SH-SY5Y (cell line): ENCODE measurements around the gene KDM1A.

ENCODE experiments used
- GATA2 ChIP-seq: IDR thresholded peaks from 2 replicates; pipeline ENCODE4 v1.6.1; 2011; ENCODE audit warnings: mild to moderate bottlenecking, low read depth, low read length
- GATA3 ChIP-seq: IDR thresholded peaks from 2 replicates; pipeline ENCODE4 v1.6.1; 2011; ENCODE audit warnings: low read depth, mild to moderate bottlenecking, low read length, moderate library complexity

The KDM1A gene

GRCh38 chr1:23013657-23014056 is 5.6 kb upstream of the KDM1A start:
- no peak for TF ChIP-seq GATA2
- no peak for TF ChIP-seq GATA3

DNA sequence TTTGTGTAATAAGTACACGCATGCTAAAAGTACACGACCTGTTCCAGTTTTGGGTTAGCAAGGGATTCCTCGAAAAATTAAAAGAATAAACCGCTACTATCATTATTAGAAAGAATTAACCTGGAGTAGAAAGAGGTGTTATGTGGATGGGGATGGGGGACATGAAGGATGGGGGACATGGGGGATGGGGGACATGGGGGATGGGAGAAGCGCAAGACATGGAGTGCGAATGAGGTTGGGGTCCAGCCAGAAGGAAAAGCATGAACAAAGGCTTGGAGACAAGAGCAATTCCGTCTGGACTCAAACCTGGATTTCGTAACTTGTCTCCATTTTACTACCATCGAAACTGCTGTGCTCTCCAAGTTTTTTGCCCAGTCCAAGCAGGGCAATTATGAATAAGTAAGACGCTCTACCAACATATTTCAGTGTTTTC is 591 bp upstream of the KDM1A start:
- no peak for TF ChIP-seq GATA2
- no peak for TF ChIP-seq GATA3

- no peak for TF ChIP-seq GATA3
- no peak for TF ChIP-seq GATA2
Observed at GRCh38 chr1:23019863-23020625, 776 bp downstream of the KDM1A start.

DNA sequence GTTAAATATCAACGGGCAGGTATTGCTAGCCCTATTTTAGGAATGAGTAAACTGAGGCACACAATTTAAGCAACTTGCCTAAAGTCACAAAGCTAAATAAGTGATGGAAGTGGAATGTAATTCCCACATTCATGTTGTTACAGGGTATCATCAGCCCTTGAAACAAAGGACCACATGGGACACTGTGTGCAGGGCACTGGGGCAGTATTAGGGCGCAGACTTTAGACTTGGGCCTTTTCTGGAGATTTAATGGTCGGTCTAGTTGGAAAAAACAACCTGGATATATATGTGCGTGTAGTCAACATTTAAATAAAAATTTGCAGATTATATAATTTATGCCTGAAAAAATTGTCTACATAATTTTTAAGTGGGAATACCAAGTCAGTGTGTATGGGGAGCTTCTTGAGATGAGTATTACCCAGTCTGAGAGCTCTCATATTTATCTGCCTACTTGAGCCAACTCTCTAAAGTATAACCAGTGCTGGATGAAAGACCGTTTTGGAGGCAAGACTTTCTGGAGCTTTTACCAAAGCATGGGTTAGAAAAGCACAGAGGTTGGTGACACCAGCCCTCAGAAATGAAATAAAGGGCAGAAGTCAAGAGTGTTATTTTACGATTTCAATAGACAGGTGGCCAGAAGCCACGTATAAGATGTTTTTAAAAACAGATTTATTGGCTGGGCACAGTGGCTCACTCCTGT is 1.6 kb downstream of the KDM1A start:
- no peak for TF ChIP-seq GATA2
- no peak for TF ChIP-seq GATA3

DNA sequence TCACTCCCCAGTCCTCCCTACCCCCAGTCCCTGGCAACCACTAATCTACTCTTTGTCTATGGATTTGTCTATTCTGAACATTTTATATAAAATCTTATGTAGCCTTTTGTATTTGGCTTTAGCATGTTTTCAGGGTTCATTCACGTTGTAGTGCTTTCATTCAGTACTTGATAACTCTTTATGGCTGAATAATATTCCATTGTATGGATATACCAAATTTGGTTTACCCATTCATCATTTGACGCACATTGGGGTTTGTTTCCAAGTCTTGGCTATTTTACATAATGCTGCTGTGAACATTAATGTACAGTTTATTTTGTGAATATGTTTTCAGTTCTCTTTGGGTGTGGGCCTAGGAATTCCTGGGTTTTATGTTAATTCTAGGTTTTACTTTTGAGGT is 2.6 kb downstream of the KDM1A start:
- no peak for TF ChIP-seq GATA2
- no peak for TF ChIP-seq GATA3

DNA sequence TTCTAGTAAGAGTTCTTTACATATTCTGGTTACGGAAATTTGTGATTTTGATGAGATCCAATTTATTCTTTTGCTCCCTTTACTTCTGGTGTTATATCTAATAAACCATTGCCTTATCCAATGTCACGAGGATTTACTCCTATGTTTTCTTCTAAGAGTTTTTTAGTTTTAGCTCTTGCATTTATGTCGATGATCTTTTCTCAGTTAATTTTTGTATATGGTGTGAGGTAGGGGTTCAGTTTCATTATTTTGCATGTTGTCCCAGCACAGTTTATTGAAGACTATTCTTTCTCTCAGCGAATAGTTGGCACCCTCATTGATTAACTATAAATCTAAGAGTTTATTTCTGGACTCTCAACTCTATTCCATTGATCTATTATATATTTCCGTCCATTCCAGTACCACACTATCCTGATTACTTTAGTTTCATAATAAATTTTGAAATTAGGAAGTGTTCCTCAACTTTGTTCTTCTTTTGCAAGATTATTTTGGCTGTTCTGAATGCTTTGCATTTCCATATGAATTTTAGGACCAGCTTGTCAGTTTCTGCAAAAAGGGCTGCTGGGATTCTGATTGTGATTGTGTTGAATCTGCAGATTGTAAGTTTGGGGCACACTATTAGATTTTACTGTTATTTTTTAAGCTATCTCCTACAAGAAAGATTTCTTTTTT is 4.0 kb downstream of the KDM1A start:
- TF ChIP-seq GATA2 (no peak), GATA3 (no peak)

DNA sequence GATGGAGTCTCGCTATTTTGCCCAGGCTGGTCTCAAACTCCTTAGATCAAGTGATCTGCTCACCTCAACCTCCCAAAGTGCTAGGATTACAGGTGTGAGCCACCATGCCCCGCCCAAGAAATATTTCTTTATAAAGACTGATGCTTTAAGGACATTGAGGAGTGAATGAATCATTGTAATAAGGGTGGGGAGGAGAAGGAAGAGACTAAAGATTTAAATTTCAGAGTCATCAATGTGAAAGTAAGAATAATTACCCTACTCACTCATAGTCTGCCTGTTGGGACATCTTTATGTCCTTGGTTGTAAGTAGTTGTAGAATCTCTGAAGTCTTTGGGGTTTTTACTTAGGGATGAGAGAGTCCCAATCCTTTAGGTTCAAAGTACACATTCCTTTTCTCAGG is 7.3 kb downstream of the KDM1A start:
- TF ChIP-seq GATA3 (no peak), GATA2 (no peak)

GRCh38 chr1:23027352-23027907 is 8.2 kb downstream of the KDM1A start:
- TF ChIP-seq GATA2 (no peak), GATA3 (no peak)

DNA sequence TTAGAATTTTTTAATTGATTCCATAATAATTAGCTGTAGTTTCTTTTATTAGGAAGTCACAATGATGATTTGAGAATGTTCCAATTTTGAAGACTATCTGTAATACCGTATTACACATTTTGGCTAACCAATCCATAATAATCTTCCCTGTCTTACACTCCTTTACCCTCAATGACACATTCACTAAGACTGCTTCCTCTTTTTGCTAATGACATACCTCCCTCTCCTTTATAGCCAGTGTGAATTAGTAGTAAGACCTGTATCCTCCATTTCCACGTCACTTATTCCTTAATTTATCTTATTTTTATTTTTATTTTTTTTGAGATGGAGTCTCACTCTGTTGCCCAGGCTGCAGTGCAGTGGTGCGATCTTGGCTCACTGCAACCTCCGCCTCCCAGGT is 10.1 kb downstream of the KDM1A start:
- TF ChIP-seq GATA3 (no peak), GATA2 (no peak)

DNA sequence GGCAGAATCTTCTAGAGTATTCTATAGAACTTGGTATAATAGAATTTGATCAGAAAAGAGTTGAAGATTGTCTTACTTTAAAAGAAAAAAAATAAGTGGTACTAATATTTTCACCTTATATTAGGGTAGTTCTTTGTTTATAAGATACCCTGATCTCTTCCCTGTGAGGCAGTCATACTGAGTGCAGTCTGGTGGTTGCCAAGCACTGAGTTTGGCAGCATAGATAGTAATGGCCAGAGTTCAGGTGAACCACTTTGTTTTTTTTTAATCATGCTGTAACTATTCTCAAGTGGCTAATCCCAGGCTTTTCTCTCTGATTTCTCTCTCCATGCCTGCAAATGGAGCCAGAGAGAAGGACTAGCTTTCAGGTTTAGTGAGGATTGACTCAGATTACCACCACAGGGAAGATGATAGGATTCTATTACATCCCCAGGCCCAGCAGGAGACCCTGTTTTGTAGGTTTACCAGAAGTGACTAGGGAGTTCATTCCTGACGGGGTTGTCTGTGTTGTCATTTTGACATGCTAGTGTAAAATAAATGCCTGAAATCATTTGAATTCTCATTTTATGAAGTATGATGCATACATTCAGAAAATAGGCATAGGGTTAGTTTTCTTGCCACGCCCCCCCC is 16.7 kb downstream of the KDM1A start:
- TF ChIP-seq GATA3 (no peak), GATA2 (no peak)

DNA sequence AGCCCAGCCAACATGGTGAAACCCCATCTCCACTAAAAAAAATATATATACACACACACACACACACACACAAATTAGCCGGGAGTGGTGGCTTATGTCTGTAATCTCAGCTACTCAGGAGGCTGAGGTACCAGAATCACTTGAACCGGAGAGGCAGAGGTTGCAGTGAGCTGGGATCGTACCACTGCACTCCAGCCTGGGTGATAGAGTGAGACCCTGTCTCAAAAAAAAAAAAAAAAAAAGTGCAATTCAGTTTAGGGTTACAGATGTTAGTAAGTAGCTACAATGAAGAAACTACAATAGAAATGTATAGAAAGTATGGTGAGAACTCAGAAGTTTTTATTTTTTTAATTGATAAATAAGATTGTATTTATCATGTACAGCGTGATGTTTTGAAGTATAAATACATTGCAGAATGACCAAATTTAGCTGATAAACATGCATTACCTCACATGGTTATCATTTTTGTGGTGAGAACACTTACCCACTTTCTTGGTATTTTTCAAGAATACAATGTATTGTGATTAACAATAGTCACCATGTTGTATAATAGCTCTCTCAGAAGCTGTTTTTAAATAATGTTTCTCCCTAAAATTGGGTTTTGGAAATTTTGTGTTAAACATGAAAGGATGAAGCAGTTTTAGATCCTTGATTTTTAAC is 17.9 kb downstream of the KDM1A start:
- TF ChIP-seq GATA3 (no peak), GATA2 (no peak)

DNA sequence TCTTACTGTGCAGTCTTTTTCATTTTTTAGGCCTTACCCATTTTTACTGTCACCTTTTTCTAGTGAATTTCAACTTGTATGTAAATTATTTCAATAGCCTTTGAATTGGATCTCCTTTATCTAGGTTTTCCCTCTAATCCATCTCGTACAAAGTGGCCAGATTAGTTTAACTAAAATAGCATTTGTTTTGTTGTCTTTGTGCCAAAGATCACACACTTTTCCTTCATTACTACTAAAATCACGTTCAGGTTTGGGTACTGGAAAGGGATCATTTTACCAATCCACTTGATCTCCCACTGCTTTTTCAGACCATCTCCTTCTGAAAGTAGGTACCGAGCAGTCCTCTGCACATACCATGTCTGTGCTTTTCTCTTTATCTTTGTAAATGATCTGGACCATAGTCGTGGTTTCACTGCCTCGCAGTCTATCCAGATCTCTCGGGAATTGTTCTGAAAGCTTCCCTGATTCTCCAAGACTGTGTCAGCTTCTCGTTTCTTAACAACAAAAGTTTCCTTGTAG is 20.1 kb downstream of the KDM1A start:
- TF ChIP-seq GATA3: 0 out of 2 replicates have a peak, but pooled peaks have one; percentile 21
- TF ChIP-seq GATA2: peak; percentile 43

DNA sequence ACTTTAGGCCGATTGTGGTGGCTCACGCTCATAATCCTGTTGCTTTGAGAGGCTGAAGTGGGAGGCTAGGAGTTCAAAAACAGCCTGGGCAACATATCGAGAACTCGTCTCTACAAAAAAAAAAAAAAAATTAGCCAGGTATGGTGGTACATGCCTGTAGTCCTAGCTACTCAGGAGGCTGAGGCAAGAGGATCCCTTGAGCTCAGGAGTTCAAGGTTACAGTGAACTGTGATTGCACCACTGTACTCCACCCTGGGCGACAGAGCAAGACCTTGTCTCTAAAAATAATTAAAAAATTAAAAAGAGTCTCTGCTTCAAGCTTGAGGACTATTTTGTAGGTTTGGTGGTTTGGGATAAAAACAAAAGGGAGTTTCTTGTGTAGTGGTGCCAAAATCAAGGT is 21.2 kb downstream of the KDM1A start:
- TF ChIP-seq GATA2: no peak
- no peak for TF ChIP-seq GATA3

GRCh38 chr1:23044035-23044434 is 24.8 kb downstream of the KDM1A start:
- TF ChIP-seq GATA3 (no peak), GATA2 (no peak)
